SK-N-SH (cell line): ENCODE measurements around the gene RUVBL1. TPM values are rescaled to one million over a fixed set of nuclear protein-coding genes. Genes with fewer than 3 reads are reported as not detected.

Experiments used
- CHD2 ChIP-seq: fragments of 150-350 bp; IDR thresholded peaks from 2 replicates; pipeline ENCODE4 v1.6.1; 2018; ENCODE audit warnings: low read length; ENCODE audit not compliant: partially characterized antibody
- ELF1 ChIP-seq: IDR thresholded peaks from 2 replicates; pipeline ENCODE4 v1.4.0; 2012
- EZH2phosphoT487 ChIP-seq: fragments of 200-600 bp; sonication (generic); IDR thresholded peaks from 2 replicates; pipeline ENCODE4 v1.6.1; 2017; ENCODE audit warnings: low read depth, mixed run types, mild to moderate bottlenecking, antibody characterized with exemption, moderate library complexity, borderline replicate concordance
- FOXJ3 ChIP-seq: sonication (generic); formaldehyde crosslinking; IDR thresholded peaks from 2 replicates; pipeline ENCODE4 v1.5.1; 2020; ENCODE audit warnings: mild to moderate bottlenecking, missing genetic modification reagents
- FOXM1 ChIP-seq: IDR thresholded peaks from 2 replicates; pipeline ENCODE4 v1.4.0; 2012; ENCODE audit warnings: low read depth, mild to moderate bottlenecking
- GABPA ChIP-seq: IDR thresholded peaks from 2 replicates; pipeline ENCODE4 v1.4.0; 2012; ENCODE audit warnings: low read depth, mild to moderate bottlenecking
- GATA2 ChIP-seq: sonication (generic); formaldehyde crosslinking; IDR thresholded peaks from 2 replicates; pipeline ENCODE4 v1.5.0; 2020; ENCODE audit warnings: mild to moderate bottlenecking, missing genetic modification reagents
- IRF3 ChIP-seq: fragments of 150-350 bp; IDR thresholded peaks from 2 replicates; pipeline ENCODE4 v1.6.1; 2016; ENCODE audit warnings: mild to moderate bottlenecking, low read depth, low read length
- JUND ChIP-seq: IDR thresholded peaks from 2 replicates; pipeline ENCODE4 v1.4.0; 2012
- MAX ChIP-seq: IDR thresholded peaks from 2 replicates; pipeline ENCODE4 v1.4.0; 2012; ENCODE audit warnings: low read depth
- MEF2A ChIP-seq: IDR thresholded peaks from 2 replicates; pipeline ENCODE4 v1.4.0; 2012; ENCODE audit warnings: low read depth, borderline replicate concordance
- MXI1 ChIP-seq: IDR thresholded peaks from 2 replicates; pipeline ENCODE4 v1.6.1; 2012; ENCODE audit warnings: mild to moderate bottlenecking, low read depth, low read length, improper control_type of control experiment
- NFIC ChIP-seq: IDR thresholded peaks from 2 replicates; pipeline ENCODE4 v1.4.0; 2012; ENCODE audit warnings: borderline replicate concordance
- NRF1 ChIP-seq: IDR thresholded peaks from 2 replicates; pipeline ENCODE4 v1.6.1; 2012; ENCODE audit warnings: low read depth, mild to moderate bottlenecking, low read length
- POLR2AphosphoS5 ChIP-seq: IDR thresholded peaks from 2 replicates; pipeline ENCODE4 v1.6.1; 2012; ENCODE audit warnings: low read depth, low read length
- RAD21 ChIP-seq: IDR thresholded peaks from 2 replicates; pipeline ENCODE4 v1.6.1; 2012; ENCODE audit warnings: mild to moderate bottlenecking, low read length
- REST ChIP-seq: IDR thresholded peaks from 2 replicates; pipeline ENCODE4 v1.6.1; 2012; ENCODE audit warnings: mild to moderate bottlenecking, low read depth, low read length, moderate library complexity
- RXRA ChIP-seq: IDR thresholded peaks from 2 replicates; pipeline ENCODE4 v1.4.0; 2012; ENCODE audit warnings: low read depth, mild to moderate bottlenecking, borderline replicate concordance
- SIN3A ChIP-seq: IDR thresholded peaks from 2 replicates; pipeline ENCODE4 v1.6.1; 2012; ENCODE audit warnings: low read depth, mild to moderate bottlenecking, low read length, moderate library complexity, borderline replicate concordance
- SMC3 ChIP-seq: IDR thresholded peaks from 2 replicates; pipeline ENCODE4 v1.6.1; 2012; ENCODE audit warnings: low read depth, low read length, improper control_type of control experiment
- TAF1 ChIP-seq: IDR thresholded peaks from 2 replicates; pipeline ENCODE4 v1.6.1; 2012; ENCODE audit warnings: low read depth, mild to moderate bottlenecking, low read length, moderate library complexity, borderline replicate concordance
- TEAD4 ChIP-seq: IDR thresholded peaks from 2 replicates; pipeline ENCODE4 v1.4.0; 2012; ENCODE audit warnings: mild to moderate bottlenecking, borderline replicate concordance; ENCODE audit not compliant: insufficient read depth
- YY1 ChIP-seq: IDR thresholded peaks from 2 replicates; pipeline ENCODE4 v1.4.0; 2012; ENCODE audit warnings: low read depth, mild to moderate bottlenecking
- ZBTB33 ChIP-seq: IDR thresholded peaks from 2 replicates; pipeline ENCODE4 v1.4.0; 2012; ENCODE audit warnings: low read depth, borderline replicate concordance
- polyA plus RNA-seq, 3 experiments: library from polyadenylated mRNA; depleted of rRNA; stranded (reverse); fragments of >200 nt; gene quantifications; 2 replicates each; pipeline ENCODE4 v1.2.3, GENCODE V29; 2012

RUVBL1 gene
- polyA plus RNA-seq, 1 of the 3 experiments (the other 2 are of a cell fraction): 140 TPM

- TF ChIP-seq MXI1: no peak
- peak; percentile 31; the same call in 1 of the 2 replicates for TF ChIP-seq MAX
- TF ChIP-seq TAF1: no peak
- no peak for TF ChIP-seq GATA2
- TF ChIP-seq IRF3: no peak
- TF ChIP-seq REST: no peak
- no peak for TF ChIP-seq SIN3A
- no peak for TF ChIP-seq FOXM1
- no peak for TF ChIP-seq ELF1
- peak; percentile 53; the same call in 1 of the 2 replicates for TF ChIP-seq MEF2A
- TF ChIP-seq SMC3: no peak
- no peak for TF ChIP-seq YY1
- TF ChIP-seq NFIC: peak; percentile 90
- TF ChIP-seq FOXJ3 (CRISPR knock-in tag): no peak
- TF ChIP-seq JUND: peak; percentile 67; the same call in 1 of the 2 replicates
- no peak for TF ChIP-seq ZBTB33
- TF ChIP-seq TEAD4: 0 out of 2 replicates have a peak, but pooled peaks have one; percentile 37
- TF ChIP-seq GABPA: no peak
- TF ChIP-seq RXRA: peak; percentile 59; the same call in 1 of the 2 replicates
- no peak for TF ChIP-seq NRF1
- no peak for TF ChIP-seq CHD2
- TF ChIP-seq EZH2phosphoT487: no peak
- TF ChIP-seq POLR2AphosphoS5: no peak; the same call in 1 of the 2 replicates
- no peak for TF ChIP-seq RAD21
- TF ChIP-seq, all 33 proteins: peak for 11
Observed at GRCh38 chr3:128060473-128061381, 62.9 kb downstream of the RUVBL1 start (continued).
